ENCODE data around the gene MIEF2. TPM values are rescaled to one million over a fixed set of nuclear protein-coding genes. Genes with fewer than 3 reads are reported as not detected.

Gene MIEF2
- total RNA-seq, 4 donors from 2014 or later, result 7.4 to 48.0 (median 21.0) TPM

DNA sequence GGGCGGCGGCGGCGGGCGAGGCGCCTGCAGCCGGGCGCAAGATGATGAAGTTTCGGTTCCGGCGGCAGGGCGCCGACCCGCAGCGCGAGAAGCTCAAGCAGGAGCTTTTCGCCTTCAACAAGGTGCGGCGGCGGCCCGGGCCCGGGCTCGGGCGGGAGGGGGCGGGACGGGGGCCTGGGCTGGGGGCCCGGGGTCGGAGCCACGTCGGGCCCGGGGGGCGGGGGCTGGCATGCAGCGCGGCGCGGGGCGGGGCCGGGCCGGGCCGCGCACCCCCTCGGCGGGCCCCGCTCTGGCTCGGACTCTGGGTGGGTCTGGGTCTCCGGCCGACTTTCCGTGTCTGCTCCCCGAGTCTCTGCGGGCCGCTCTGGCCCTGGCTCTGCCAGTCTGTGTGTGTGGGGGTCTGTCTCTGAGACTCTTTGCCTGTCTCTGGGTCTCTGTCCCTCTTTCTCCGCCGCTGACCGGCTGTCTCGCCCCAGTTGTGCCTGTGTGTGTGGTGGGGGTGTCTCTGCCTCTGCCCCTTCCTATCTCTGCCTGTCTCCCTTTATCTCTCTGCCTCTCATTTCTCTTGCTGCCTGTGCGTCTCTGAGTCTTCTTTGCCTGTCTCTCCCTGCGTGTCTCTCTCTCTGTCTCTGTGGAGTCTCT, 34.7 kb upstream of the MIEF2 start:
- DNase-seq, result no peak
- in situ Hi-C loops (cut with MboI; ENCODE audit: low pct_ligation_motif_present in 1 of 4, low pct_unique_long_range_greater_than_20kb in 1 of 4, low sequenced_read_pairs in 3 of 4) (no loop called here), intact Hi-C loops (cut with DNase I; ENCODE audit: low total_unique reads) (no loop called here)
- WGBS, 2 donors (ENCODE audit: low coverage in 1 of 2), result 0% methylated on average over 1 to 18 of the region's 57 CpGs
- Histone ChIP-seq H3K27ac (peak overlapping the region; percentile 55 to 75 (median 66)), H3K9me3 (no peaks in the 10 kb centered on the region), H3K4me1 (peaks cover 5 to 15% (median 14%) of the 10 kb centered on the region in 4 donors), H3K27me3 (no peaks in the 10 kb centered on the region), H3K4me3 (peak overlapping the region; percentile 36 to 81 (median 53)), H3K36me3 (no peaks in the 10 kb centered on the region)
- TF ChIP-seq POLR2AphosphoS5 (IDR thresholded peaks at IDR 0.05) (no peak), POLR2A (IDR thresholded peaks at IDR 0.05) (no peak), EP300 (IDR thresholded peaks at IDR 0.05; ENCODE audit: low read depth) (no peak)
- TF ChIP-seq, protein P1, sequence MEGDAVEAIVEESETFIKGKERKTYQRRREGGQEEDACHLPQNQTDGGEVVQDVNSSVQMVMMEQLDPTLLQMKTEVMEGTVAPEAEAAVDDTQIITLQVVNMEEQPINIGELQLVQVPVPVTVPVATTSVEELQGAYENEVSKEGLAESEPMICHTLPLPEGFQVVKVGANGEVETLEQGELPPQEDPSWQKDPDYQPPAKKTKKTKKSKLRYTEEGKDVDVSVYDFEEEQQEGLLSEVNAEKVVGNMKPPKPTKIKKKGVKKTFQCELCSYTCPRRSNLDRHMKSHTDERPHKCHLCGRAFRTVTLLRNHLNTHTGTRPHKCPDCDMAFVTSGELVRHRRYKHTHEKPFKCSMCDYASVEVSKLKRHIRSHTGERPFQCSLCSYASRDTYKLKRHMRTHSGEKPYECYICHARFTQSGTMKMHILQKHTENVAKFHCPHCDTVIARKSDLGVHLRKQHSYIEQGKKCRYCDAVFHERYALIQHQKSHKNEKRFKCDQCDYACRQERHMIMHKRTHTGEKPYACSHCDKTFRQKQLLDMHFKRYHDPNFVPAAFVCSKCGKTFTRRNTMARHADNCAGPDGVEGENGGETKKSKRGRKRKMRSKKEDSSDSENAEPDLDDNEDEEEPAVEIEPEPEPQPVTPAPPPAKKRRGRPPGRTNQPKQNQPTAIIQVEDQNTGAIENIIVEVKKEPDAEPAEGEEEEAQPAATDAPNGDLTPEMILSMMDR (IDR thresholded peaks at IDR 0.05), result no peak

DNA sequence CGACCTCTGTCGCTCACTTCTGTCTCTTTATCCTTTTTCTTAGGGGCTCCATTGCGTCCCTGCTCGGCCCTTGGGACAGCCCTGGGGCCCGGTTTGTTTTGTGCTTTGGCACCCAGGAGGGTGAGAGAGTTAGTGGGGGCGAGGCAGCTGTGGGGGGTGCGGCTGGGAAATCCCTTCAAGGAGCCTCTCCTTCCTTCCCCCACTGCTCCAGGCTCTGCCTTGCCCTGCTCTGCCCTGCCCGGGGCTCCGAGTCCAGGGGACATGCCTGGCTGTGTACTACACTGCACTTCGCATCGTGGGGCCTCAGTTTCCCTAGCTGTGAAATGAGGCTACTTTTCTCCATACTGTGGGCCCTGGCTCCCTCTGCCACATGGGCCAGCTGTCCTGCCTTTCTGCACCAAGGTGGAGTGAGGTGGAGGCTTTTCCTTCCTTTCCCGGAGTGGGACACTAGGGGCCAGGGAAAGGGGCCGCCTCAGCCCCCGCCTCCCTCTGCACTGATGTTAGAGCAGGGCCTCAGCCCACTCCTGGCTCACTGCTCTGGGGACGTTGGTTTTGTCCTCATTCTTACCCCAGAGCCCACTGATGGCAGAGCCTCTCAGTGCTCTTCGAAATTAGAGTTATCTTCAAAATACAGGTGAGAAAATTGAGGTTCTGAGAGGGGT, 34.0 kb upstream of the MIEF2 start:
- WGBS, 2 donors (ENCODE audit: low coverage in 1 of 2), result 0 to 27% methylated on average over 4 to 16 of the region's 16 CpGs
- peaks cover 5 to 15% (median 14%) of the 10 kb centered on the region in 4 donors for H3K4me1 ChIP-seq
- TF ChIP-seq, protein P1 (IDR thresholded peaks at IDR 0.05), result no peak
- TF ChIP-seq POLR2AphosphoS5 (IDR thresholded peaks at IDR 0.05), result no peak
- intact Hi-C loops (cut with DNase I; ENCODE audit: low total_unique reads) (no loop called here), in situ Hi-C loops (cut with MboI; ENCODE audit: low pct_ligation_motif_present in 1 of 4, low pct_unique_long_range_greater_than_20kb in 1 of 4, low sequenced_read_pairs in 3 of 4) (no loop called here)
- H3K9me3 ChIP-seq, result no peaks in the 10 kb centered on the region
- no peak for DNase-seq
- peak overlapping the region in 3 of 4 donors; percentile 55 to 75 (median 61) for H3K27ac ChIP-seq
- no peaks in the 10 kb centered on the region for H3K27me3 ChIP-seq
- H3K36me3 ChIP-seq, result no peaks in the 10 kb centered on the region
- H3K4me3 ChIP-seq, result peak overlapping the region; percentile 36 to 81 (median 53)

DNA sequence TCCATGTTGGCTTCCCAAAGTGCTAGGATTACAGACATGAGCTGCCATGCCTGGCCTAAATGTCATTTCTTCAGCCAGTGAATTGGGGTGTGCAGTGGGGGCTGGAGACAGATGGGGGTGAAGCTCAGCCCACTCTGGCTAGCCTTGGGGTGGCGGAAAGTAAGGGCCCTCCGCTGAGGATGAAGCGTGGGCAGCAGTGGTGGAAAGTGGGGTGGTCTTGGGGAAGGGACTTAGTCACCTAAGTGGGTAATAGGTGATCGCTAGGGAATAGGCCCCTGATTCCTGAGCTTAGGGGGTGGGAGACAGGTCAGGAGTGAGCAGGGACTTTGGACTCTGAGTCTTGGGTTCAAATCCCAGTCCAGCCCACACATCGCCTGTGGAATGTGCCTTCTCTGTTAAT, 32.8 kb upstream of the MIEF2 start:
- Histone ChIP-seq H3K4me1 (peaks cover 5 to 15% (median 14%) of the 10 kb centered on the region in 4 donors), H3K36me3 (no peaks in the 10 kb centered on the region), H3K27ac (no peak overlapping the region), H3K27me3 (no peaks in the 10 kb centered on the region), H3K9me3 (no peaks in the 10 kb centered on the region), H3K4me3 (no peak overlapping the region)
- intact Hi-C loops (cut with DNase I; ENCODE audit: low total_unique reads) (no loop called here), in situ Hi-C loops (cut with MboI; ENCODE audit: low pct_ligation_motif_present in 1 of 4, low pct_unique_long_range_greater_than_20kb in 1 of 4, low sequenced_read_pairs in 3 of 4) (no loop called here)
- 97% methylated on average over 5 of the region's 5 CpGs; no CpG with 5 or more reads in 1 of the 2 donors for WGBS, 2 donors (ENCODE audit: low coverage in 1 of 2)
- no peak for TF ChIP-seq EP300 (IDR thresholded peaks at IDR 0.05; ENCODE audit: low read depth)
- TF ChIP-seq POLR2A (IDR thresholded peaks at IDR 0.05), result no peak
- no peak for TF ChIP-seq POLR2AphosphoS5 (IDR thresholded peaks at IDR 0.05)
- TF ChIP-seq, protein P1 (IDR thresholded peaks at IDR 0.05), result no peak
- no peak for DNase-seq

DNA sequence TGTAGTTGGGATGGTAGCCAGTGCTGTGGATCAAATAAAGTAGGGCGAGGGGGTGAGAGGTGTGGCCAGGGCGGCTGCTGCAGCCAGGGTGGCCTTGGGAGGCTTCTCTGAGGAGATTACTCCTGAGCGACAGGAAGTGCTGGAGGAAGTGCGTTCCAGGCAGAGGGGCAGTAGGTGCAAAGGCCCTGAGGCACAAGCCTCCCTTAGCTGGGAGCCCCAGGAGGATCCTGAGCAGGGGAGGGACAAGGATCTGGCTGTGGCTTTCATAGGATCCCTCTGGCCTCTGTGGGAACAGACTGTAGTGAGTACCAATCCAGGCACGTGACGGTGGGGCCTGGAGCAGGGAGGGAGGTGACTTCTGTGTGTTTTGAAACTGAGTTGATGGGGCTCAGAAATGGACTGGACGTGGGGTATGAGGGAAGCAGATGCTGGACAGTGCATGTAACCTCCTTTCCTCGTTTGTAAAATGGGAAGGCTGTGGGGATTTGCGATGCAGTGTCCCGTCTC, 32.2 kb upstream of the MIEF2 start:
- TF ChIP-seq, protein P1 (IDR thresholded peaks at IDR 0.05), result no peak
- TF ChIP-seq POLR2AphosphoS5 (IDR thresholded peaks at IDR 0.05) (no peak), EP300 (IDR thresholded peaks at IDR 0.05; ENCODE audit: low read depth) (no peak), POLR2A (IDR thresholded peaks at IDR 0.05) (no peak)
- no peak overlapping the region for H3K27ac ChIP-seq
- H3K36me3 ChIP-seq, result no peaks in the 10 kb centered on the region
- 40 to 89% methylated on average over 2 to 10 of the region's 10 CpGs for WGBS, 2 donors (ENCODE audit: low coverage in 1 of 2)
- intact Hi-C loops (cut with DNase I; ENCODE audit: low total_unique reads), result no loop called here
- in situ Hi-C loops (cut with MboI; ENCODE audit: low pct_ligation_motif_present in 1 of 4, low pct_unique_long_range_greater_than_20kb in 1 of 4, low sequenced_read_pairs in 3 of 4), result no loop called here
- no peak for DNase-seq
- H3K9me3 ChIP-seq, result no peaks in the 10 kb centered on the region
- H3K4me1 ChIP-seq, result peaks cover 5 to 15% (median 14%) of the 10 kb centered on the region in 4 donors
- H3K4me3 ChIP-seq, result no peak overlapping the region
- H3K27me3 ChIP-seq, result no peaks in the 10 kb centered on the region

Measured in transverse colon (tissue), 4 donors.